HG03159 (cell line): ENCODE measurements around the gene CFAP45.

ENCODE experiments used
- ATAC-seq: cut with Tn5 transposase; IDR thresholded peaks from one replicate; pipeline ENCODE4 v1.9.1; 2021; ENCODE audit warnings: mild to moderate bottlenecking, moderate library complexity; ENCODE audit not compliant: unreplicated experiment

The CFAP45 gene

DNA sequence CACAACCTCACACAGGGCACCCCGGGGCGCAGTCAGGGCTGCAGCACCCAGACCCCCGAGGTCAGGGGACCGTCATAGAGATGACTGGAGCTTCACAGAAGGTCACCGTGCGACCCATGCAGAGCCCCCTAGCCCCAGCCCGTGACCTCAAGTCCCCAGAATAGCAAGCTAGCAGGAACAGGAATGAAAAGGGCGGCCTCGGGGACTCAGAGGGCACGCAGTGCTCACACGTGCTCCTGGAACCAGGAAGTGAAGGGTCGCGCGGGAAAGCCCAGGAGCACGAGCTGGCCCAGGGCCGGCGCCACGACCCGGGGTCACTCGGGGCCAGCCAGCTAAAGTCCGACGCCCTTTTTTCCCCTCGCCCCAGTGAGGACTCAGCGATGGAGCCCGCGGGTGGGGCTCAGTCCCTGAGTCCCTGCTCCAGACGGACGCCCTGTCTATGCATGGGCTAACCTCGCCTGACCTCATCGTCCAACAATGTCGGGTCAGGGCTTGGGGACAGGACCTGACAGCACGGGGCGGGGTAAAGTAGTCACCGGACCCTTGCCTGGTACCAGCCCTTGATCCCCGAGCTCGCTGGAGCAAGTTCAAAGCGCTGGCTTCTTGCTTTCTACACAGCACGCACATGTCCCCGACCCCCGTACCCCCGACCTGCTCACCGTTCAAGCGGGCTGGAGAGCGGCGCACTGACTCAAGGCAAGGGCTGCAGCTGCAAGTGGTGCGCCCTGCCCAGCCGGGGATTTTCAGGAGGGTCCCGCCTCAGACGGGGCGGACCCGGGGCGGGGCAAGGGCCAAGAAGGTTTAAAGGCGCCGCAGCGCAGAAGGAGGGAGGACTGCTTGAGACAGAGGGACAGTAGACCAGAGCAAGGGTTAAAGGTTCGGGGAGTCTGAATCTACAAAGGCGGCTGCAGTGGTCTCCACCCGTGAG lies 25.1 kb upstream of the CFAP45 start, which contains the start of gene TAGLN2:
Gene TAGLN2, minus strand, starts transcription at position 717 of the 928 bp plus-strand sequence. CDS start 4,998 bp downstream, outside the sequence.
- ATAC-seq = peak; percentile 50

DNA sequence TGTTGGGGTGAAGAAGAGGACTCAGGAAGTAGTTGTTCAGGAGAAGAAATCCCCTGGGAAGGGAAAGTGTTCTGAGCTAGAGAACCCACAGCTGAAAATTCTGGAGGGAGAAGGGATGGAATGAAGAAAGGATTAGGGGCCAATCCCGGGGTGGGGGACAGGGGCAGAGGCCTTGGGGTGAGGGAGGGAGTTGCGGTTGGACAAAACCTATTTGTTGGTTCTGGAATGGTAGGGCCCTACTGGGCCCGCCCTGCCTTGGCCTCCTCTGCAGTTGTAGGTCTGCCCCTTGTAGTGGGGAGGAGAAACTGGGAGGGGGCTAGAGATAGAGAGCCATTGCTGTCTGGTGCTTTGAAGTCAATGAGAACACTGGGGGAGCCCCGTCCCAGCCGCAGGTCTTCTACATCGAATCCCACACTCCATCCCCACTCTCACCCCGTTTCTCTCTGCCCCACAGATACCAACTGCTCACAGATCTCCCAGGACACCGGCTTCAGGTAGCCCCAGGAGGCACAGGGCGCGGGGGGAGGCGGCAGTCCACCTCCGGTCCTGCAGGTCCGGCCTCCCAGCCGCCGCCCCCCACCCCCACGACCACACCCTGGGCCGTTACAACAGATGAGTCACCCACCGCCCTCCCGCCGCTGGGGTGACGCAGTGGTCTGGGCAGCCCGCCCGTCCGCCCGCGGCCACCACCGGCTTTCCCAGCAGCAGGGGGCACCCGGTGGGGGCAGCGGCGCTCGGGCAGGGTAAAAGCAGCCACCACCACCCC lies 24.2 kb upstream of the CFAP45 start:
- peak; percentile 10 for ATAC-seq

DNA sequence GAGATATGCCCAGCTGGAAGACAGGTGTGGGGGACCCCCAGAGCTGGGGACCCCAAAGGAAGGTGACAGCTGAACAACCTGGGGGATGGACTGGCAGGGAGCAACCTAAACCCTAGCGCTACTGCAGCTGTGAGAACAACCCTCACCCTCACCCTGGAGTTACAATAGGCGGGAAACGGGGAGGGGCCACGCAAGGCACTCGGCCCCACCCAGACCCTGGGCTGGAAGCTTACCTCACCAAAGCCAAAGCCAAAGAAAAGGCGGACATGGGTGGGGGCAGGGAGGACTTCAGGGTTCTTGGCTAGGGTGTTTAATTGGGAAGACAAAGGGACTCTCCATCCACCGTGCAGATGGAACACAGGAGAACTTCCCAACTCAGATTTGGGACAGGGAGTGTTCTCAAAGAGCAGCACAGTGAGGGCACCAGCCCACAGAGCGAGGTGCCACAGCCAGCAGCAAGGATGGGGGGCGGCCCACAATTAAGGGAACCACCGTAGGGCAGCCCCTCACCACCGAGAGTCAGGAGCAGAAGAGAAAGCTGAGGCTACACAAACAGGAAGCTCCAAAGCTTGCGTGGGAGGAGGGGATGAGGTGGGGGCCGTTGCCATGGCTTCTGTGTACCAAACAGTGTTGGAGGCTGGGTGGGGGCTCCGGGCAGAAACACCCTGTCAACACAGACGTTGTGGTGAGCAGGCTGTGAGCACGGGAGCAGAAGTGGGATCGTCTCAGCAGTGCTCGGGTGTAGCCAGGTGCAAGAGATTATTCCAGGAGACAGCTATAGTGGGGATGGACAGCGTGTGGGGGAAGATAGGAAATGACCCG lies 23.4 kb upstream of the CFAP45 start:
- ATAC-seq = peak; percentile 40

DNA sequence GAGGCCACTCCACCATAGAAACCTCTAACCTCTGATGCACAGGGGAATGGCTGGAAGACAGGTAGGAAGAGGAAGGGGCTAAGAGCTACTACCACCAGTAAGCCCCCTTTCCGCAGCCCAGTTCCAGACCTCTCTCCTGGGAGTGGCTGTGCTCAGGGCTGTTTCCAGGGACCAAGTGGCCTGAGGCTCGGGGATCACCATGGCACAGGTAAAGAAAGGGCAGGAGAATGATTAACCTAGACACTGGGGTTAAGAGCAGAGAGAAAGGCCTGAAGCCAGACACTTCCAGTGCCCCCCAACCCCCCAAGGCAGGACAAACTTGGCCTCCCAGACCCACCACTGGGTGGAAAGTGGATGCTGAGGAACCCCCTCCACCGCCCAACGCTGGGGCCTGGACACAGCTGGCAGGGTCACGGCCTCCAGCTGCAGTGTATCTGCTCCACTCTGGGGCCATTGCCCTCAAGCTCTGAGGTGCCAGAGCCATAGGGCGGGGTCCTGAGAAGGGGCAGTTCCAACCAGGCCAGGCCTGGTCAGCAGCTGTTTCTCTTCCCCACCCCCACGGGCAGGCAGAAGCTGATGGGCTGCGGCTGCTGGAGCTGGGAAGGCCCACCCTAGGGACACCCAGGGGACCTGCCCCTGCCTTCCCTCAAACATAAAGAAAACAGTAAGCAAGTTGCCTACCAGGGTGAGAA lies 22.7 kb upstream of the CFAP45 start:
- ATAC-seq = no peak

DNA sequence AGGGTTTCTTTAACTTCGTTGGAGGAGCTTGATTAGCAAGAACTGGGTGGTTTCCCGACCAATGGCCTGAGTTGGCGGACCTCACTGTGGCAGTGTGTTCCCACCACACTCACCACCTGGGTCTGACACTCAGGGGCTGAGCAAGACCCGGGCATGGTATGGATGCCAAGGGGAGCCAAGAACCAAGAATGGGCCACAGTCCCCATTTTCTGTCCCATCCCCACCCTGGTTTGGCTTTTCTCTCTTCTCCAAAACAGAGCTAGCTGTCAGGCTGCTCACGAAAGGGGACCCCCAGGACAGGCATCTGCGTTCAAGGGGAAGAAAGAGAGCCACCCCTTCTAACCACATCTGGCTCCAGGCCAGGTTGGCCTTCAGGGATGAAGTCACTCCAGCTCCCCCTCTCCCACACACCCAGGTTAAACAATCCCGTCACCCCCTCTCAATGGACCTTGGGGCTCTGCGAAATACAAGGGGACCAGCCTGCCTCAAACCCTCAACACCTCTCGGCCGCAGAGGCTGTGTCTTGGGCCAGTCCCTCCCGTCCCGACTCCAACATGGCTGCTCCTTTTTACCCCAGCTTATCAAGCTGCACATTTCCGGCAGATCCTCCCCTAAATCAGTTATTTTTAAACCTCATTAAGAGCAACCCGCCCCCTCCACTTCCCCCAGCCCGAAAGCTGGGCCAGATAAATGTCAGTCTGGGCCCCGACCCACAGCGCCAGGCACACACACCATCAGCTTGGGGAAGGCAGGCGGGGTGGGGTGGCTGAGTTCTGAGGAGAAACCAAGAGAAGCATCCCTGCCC lies 21.9 kb upstream of the CFAP45 start:
- no peak for ATAC-seq

DNA sequence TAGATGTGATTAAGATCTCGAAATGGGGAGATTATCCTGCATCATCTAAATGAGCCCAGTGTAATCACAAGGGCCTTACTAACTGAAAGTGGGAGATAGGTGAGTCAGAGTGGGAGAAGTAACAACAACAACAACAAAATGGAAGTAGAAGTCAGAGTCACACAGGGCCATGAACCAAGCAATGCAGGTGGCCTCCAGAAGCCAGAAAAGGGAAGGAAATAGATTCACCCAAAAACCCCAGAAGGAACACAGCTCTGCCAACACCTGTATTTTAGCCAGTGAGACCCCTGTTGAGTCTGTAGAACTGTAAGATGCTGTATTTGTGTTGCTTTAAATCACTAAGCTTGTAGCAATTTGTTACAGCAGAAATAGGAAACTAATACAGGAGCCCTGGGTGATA lies 21.3 kb upstream of the CFAP45 start:
- ATAC-seq = peak; percentile 22

DNA sequence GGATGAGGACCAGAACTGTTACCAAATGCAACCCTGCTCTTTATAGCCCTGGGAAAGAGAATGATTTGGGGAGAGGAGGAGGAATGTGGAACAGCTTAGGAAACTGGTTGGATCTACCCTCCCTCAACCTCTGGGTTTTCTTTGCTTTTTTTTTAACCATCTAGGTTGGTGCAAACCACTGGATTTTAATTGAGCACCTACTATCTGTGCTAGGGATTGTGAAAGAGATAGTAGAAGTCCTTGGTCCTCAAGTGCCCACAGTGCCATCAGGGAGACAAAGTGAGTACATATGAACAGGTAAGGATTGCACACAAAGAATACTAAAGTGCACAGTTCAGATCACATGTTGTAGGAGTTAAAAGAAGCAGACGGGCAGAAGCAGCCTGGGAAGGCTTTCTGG lies 20.7 kb upstream of the CFAP45 start:
- ATAC-seq = no peak

DNA sequence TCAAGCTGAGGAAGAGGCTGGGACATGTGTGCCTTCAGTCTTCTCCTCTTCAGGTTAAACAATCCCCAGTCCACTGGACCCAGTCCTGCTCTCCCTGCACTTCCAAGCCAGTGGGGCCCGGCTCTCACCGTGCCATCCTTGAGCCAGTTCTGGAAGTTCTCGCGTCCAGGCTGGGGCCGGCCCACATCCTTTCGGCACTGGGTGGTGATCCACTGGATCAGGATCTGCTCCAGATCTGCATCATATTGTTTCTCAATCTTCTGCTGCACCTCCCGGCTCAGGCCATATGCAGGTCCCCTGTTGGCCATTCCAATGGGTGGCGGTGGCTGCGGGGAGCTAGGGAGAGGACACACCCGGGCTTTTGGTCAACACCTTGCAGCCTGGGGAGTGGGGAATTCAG lies 20.2 kb upstream of the CFAP45 start:
- no peak for ATAC-seq

DNA sequence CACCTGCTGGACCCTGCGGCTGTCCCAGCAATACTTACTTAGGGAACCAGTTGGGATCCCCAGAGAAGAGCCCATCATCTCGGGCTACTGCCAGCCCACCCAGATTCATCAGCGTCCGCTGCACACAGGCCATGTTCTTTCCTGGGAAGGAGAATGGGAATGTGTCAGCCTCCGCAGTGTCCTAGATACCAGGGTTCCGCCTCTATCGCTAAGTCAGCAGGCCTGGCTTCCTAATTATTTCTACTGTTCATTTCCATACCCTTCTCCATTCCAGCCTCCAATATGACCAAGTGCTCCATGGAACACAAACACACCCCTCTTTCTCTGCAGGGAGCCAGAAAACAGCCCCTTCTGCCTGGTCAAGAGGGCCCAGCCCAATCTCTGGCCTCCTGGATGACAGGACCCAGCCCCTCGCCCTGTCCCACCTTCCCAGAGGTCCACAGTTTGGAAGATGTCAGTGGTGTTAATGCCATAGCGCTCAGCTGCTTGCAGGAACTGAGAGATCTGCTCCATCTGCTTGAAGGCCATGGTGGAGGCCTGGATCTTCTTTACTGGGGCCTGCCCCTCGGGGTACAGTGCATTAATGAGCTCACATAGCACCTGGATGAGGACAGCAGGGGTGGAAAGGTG lies 19.4 kb upstream of the CFAP45 start:
- ATAC-seq = no peak

DNA sequence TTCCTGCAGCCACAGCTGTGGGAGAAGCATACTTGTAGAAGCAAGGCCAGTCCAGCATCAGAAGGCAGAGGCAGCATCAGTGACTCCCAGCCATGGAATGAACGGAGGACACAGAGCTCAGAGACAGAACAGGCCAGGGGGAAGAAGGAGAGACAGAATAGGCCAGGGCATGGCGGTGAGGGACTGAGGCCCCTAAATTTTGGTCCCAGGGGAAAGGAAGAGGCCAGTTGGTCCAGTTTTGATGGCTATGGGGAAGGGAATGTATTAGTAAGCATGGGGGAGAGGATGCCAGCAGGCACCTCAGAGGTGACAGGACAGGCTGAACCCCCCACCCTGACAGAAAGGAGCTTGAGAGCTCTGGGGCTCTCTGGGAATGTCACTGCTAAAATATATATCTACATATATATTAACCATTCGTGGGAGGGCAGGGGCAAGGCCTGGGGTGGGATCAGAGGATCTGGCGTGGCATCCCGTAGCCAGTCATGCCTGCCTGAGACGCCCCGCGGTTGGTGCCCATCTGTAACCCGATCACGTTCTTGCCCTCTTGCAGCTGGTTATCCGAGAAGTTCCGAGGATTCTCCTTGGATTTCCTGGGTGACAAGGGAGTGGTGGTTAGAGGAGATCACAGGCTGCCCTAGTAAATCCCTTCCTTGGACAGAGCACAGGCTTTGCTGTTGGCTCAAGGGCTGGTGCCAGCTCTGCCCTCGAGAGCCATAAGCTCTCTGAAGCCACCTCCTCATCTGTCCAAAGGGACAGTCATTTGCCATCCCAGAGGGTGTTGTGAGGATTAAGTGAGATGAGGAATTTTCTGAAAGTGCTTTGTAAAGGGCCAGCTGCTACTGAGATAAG lies 18.6 kb upstream of the CFAP45 start:
- ATAC-seq = no peak

DNA sequence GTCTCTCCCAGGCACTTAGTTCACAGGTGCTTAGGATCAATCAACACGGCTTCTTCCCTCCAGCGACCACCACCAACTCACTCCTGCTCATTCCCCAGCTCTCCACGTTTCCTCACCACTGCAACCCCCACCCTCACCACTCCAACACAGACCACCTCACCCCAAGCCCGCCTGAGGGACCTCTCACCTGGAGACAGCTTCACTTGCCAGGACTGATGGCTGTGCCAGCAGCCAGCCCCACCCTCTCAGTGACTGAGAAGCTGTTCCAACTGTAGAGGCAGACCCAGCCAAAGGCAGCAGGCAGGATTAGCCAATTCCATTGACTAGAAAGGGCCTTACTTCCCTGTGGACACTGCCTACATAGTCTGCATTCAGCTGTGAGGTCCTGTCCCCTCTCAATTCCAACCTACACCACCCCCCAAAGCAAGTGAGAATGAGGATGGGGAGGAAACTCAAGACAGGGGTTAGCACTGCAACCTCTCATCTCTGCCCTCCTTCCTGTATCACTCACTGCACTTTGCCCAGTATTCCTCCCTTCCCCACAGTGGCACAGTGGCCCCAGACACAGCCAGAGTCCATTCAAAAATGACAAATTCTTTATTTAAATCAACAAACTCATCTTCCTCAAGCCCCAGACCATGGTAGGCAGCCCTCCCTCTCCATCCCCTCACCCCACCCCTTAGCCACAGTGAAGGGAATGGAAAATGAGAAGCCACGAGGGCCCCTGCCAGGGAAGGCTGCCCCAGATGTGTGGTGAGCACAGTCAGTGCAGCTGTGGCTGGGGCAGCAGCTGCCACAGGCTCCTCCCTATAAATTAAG lies 17.8 kb upstream of the CFAP45 start:
- ATAC-seq = no peak

DNA sequence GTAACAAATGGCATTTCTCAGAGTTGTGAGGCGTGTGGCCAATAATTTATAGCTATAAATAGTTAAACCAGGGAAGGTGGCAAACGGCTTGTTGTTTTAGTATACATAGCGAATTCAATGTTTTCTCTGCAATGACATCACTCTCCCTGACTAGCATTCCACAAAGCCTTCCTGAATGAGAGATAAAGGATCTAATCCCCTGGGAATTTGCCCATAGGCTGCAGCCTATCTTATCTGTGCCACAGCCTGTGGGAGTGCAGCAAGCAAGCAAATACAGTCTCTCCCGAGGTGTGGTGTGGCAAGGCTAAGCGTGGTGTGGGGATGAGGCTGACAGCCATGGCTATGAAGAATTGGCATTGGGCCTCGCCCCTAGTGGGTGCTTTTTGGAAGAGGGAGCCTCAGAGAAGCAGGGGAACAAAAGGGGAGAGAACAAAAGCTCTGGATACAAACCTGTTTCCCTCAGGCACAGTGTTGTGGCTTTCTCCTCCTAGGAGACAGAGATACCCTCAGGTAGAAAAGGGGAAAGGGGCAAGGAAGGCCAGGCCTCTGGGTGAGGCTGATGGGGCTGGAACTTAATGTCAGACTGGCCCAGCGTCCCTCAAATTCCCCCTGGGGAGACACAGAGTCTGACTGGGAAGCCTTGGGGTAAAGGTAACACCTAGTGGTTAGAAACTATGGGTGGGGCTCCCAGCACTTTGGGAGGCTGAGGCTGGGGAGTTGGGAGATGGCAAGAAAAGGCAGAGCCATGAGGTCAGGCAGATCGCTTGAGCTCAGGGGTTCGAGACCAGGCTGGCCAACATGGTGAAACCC lies 16.5 kb upstream of the CFAP45 start:
- ATAC-seq = no peak

DNA sequence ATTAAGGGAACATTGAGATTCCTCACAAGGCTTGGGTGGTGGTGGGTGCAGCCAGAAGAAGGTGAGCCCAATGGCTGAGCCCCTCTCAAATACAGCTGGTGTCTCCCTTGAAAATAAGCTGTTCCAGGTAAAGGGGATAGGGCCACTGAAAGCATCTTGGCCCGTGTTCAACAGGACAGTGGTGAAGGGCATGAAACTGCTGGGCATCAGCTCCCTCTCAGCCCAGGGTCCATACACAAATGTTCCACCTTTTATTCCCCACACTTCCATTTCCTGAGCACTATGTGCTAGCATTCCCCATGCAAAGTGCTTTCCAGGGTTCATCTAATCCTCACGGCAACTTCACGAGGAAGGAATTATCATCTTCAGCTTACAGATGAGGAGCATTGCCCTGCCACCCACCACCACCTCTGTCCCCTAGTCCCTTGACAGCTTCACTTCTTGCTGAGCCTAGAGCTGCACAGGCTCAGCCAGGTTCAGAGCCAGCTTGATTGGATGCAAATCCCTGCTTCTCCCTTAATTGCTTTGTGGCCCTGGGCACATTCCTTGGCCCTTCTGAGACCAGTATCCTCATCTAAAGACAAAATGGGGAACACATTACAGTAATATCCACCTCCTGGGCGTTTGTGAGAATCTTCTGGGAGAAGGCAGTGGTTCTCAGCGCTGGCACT lies 15.7 kb upstream of the CFAP45 start:
- ATAC-seq = no peak

DNA sequence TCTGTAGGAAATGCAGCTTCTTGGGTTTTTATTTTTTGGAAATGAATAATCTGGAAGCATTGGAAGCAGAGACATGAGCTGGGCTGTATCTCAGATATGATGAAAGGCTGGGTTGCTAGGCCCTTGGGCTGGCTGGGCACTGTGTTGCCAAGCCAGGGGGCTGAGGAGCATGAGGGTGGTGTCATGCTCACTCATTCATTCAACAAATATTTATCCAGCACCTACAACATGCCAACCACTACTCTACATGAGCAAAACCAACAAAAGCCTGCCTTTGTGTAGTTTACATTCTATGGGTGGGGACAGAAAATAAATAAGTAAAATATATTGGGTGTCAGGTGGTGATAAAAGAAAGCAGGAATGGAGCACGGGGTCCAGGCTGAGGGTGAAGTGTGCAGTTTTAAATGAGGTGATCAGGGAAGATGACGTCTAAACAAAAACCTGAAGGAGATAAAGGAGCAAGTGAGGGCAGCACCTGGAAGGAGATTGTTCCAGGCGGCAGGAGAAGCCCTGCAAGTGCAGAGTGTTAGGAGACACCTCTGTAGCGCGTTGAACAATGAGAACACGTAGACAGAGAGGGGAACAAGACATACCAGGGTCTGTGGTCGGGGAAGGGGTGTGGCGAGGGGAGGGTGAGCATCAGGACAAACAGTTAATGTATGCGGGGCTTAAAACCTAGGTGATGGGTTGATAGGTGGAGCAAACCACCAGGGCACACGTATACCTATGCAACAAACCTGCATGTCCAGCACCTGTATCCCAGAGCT lies 14.5 kb upstream of the CFAP45 start:
- no peak for ATAC-seq

DNA sequence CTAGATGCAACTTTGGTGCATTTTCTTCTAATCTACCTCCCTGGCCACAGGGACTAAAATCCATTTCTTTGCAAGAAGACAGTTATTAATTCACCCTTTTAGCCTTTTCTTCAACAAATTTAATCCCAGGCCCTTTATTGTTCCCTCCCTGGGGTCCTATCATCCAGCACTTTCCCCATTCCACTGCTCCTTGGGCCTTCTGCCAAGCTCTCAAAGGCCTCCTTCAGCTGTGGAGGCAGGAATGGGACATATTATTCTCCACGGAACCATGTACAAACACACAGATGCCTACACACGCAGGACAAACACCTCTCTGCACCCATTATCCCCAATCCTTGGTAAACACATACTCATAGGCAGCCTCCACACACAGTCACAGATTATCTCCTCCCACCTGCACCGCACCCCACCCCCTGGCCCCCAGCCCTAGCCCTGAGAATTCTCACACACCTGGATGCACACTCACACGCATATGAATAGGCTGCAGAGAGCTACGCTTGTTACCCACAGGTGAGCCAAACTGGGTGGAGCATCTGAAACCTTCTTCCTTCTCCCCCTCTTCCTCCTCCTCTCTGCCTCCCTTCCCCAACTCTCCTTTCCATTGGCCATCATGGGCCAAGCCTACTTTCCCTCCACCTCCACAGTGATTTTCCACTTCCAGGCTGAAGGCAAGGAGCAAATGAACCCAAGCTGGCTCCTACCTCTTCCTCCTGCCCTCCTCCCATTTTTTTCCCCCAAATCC lies 13.7 kb upstream of the CFAP45 start:
- no peak for ATAC-seq
